ENCODE results near the gene CORIN. TPM values are rescaled to one million over a fixed set of nuclear protein-coding genes. Genes with fewer than 3 reads are reported as not detected.

Gene CORIN
- total RNA-seq, 1 donor from 2014 or later, result 53.9 TPM

DNA sequence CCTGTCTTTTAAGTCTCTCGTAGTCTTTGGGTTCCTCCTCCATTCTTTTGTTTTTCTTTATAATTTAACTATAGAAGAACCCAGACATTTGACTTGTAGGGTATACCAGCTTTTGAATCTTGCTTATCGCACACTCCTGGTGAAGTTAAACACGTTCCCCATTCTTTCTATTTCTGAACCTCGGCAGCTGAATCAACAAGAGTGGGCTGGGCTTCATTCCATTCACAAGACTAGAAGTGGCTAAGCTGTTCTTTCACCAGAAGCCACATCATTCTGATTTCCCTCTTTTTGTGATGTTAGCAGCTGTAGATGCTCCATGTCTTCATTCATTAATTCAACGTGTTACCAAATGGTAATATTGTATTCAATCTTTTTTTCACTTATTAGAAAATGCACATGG is 167.9 kb downstream of the CORIN start:
- DNase-seq (ENCODE audit: missing footprints) (no peak), ATAC-seq (no peak)
- intact Hi-C loops (cut with DNase I), result loop anchor here (5.0 to 10.0 kb wide), 2 partner anchors 262 to 415 kb away; no protein-coding TSS in a partner anchor

GRCh38 chr4:47668810-47669408 is 169.0 kb downstream of the CORIN start:
- ATAC-seq, result no peak
- DNase-seq (ENCODE audit: missing footprints), result no peak
- intact Hi-C loops (cut with DNase I), result loop anchor here (5.0 kb wide), 1 partner anchor 263 kb away; no protein-coding TSS in a partner anchor

GRCh38 chr4:47668256-47668655 is 169.6 kb downstream of the CORIN start:
- ATAC-seq, result no peak
- intact Hi-C loops (cut with DNase I), result loop anchor here (5.0 kb wide), 1 partner anchor 264 kb away; no protein-coding TSS in a partner anchor

DNA sequence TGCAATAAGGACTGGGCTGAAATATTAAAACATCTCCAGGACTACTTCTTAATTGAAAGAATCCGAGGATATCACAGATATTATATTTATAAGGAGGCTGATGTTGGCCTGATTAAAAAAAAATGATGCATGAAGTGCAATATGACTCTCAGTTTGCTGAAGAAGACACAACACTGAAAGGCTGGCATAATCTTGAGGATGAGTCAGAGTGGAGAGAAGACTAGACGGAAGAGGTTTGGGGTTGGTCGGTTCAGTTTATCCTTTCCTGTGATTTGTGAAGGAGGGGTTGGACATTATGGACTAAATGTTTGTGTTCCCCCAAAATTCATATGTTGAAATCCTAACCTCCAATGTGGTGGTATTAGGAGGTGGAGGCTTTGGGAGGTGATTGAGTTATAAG is 170.3 kb downstream of the CORIN start:
- intact Hi-C loops (cut with DNase I), result loop anchor here (5.0 kb wide), 1 partner anchor 265 kb away; no protein-coding TSS in a partner anchor
- ATAC-seq (no peak), DNase-seq (ENCODE audit: missing footprints) (no peak)

More at GRCh38 chr4:47668256-47668655, 169.6 kb downstream of the CORIN start:
- no peak for DNase-seq (ENCODE audit: missing footprints)

DNA sequence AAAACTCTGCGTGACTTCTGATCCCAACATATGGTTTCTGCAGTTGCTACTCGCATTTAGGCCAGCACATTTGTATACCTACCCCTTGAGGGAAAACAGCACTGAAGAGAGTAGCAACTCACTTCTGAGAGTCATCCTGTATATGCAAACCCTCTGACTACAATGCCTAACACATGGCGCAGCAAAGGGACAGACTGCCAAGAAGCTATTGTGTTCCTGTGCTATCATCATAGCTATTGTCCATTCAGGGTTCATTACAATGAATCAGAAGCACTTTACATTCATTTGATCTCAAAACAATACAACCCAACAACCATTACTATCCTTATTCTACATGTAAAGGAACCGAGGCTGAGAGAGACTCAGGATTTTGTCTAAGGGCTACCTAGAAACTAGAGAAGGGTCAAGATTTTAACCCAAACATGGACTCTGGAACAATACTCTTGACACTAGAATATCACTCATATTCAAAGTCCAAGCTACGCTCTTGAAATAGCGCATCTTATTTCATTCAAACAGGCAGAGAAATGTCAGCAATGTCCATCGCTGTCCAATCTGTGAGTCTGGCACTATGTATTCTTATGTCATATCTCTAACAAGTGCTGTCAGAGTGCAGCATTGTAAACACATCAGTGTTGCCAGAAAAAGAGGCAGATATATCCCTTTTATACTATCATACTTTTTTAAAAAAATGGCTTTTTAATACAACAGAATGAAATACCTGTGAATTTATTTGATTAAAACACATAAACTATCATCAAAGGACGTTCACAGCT is 173.6 kb downstream of the CORIN start:
- DNase-seq (ENCODE audit: missing footprints) (no peak), ATAC-seq (no peak)
- intact Hi-C loops (cut with DNase I), result no loop called here

GRCh38 chr4:47662975-47663374 is 174.9 kb downstream of the CORIN start:
- DNase-seq (ENCODE audit: missing footprints) (no peak), ATAC-seq (no peak)
- intact Hi-C loops (cut with DNase I), result no loop called here

DNA sequence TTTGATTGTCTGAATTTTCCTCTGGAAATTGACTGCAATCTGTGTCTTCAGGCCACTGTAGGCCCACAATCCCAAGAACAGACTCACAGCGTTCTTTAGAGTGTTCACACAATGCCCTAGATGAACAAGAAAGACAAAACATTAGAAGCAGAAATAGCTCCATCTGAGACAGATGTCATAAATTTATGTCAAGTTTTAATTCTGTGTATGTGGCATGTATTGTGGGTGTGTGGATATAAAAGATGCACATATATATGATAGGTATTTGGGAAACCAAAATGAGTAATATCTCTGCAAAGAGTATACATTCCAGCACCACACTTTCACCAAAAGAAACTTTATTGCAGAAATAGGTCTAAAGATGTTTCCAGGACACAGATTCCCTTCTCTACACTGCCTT is 176.1 kb downstream of the CORIN start:
- DNase-seq (ENCODE audit: missing footprints) (no peak), ATAC-seq (no peak)
- intact Hi-C loops (cut with DNase I), result no loop called here

DNA sequence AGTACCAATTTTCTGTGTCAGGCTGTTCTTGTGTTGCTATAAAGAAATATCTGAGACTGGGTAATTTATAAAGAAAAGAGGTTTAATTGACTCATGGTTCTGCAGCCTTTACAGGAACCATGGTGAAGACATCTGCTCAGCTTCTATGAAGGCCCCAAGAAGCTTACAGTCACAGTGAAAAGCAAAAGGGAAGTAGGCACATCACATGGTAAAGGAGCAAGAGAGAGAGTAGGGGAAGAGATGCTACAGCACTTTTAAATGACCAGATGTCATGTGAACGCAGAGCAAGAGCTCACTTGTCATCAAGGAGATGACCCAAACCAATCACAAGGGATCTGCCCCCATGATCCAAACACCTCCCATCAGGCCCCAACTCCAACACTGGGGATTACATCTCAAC is 178.5 kb downstream of the CORIN start:
- intact Hi-C loops (cut with DNase I), result no loop called here
- DNase-seq (ENCODE audit: missing footprints) (no peak), ATAC-seq (no peak)

DNA sequence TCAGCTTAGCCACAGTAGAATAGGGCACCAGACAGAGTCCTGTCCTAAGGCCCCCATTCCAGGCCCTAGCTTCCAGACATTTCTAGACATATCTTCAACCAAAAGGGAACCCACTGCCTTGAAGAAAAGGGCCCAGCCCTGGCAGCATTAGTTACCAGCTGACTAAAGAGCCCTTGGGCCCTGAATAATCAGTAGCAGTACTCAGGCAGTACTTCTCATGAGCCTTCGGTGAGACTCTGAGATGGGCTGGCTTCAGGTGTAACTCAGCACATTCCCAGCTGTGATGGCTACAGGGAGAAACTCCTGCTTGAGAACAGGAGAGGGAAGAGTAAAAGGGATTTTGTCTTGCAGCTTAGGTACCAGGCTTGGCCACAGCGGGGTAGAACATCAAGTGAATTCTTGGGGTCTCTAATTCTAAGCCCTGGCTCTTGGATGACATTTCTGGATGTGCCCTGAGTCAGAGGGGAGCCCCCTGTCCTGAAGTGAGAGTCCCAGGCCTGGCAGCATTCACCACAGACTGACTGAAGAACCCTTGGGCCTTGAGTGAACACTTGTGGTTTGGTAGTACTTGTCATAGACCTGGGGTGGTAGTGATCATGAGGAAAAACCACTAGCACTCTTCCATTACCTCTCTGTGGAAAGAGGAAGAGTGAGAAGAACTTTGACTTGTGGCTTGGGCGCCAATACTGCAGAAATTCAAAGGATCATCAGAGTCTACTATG is 182.7 kb downstream of the CORIN start:
- DNase-seq (ENCODE audit: missing footprints) (no peak), ATAC-seq (no peak)
- intact Hi-C loops (cut with DNase I), result no loop called here

GRCh38 chr4:47652092-47652491 is 185.8 kb downstream of the CORIN start:
- intact Hi-C loops (cut with DNase I), result no loop called here
- no peak for ATAC-seq

DNA sequence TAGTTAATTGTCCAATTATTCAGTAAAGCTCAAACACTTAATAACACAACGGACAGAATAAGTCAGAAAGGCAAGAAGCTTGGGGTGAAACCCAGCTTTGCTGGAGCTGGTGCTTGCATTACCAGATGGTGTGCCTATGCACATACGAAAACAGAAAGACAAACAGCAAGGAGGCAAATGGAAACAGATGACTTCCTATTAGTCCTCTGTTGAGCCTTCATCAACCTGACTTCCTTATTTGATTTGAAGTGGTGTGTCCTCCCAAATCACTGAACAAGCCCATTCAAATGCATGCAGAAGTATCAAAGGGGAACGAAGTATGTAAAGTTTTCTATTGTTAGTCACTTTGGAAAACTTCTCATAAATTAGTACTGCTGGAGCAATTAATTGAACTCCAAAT is 186.6 kb downstream of the CORIN start:
- DNase-seq (ENCODE audit: missing footprints), result no peak
- intact Hi-C loops (cut with DNase I), result no loop called here
- ATAC-seq, result no peak

More at GRCh38 chr4:47652092-47652491, 185.8 kb downstream of the CORIN start:
- no peak for DNase-seq (ENCODE audit: missing footprints)

- no peak for DNase-seq (ENCODE audit: missing footprints)
- ATAC-seq, result no peak
- intact Hi-C loops (cut with DNase I), result no loop called here
Observed at GRCh38 chr4:47650584-47651130, 187.2 kb downstream of the CORIN start.

- intact Hi-C loops (cut with DNase I), result no loop called here
- DNase-seq (ENCODE audit: missing footprints) (no peak), ATAC-seq (peak; percentile 68)
Observed at GRCh38 chr4:47647544-47647943, 190.3 kb downstream of the CORIN start.

DNA sequence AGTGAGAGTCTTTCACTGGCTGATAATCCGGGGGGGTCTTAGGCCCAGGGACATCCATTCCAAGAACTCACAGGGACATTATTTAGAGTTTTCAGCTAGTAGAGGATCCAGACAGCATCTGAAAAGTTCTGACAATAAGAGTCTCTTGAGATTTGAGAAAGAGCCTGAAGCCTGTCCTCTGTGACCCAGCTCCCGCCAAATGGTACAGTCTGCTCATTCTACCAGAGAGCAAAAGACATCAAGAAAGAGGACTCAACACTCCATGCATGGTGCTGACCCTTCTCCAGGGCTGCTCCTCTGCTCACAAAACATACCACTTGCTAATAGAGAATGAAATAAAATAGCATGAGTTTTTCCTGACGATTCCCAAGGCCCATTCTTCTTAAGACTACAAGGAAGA is 190.8 kb downstream of the CORIN start:
- DNase-seq (ENCODE audit: missing footprints) (peak; percentile 62), ATAC-seq (peak; percentile 73)

DNA sequence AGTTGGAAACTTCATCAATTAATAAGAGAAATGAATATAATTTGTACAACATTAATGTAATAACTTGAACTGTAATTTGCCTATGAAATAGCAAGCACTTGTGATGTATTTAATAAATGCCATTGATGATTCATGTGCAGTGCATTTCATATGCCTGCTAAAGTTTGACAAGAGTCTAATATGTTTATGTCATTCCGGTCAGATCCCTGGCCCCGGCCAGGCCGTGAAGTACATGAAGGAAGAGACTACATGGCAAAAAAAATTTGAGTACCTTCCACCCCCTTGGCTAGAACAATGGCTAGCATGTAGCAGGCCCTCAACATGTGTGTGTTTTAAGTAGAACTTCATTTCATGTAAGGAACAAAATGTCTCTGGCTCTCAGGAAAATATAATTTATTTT is 191.5 kb downstream of the CORIN start:
- no peak for ATAC-seq
- peak; percentile 60 for DNase-seq (ENCODE audit: missing footprints)
- intact Hi-C loops (cut with DNase I), result no loop called here

More for the DNA sequence above, 190.8 kb downstream of the CORIN start:
- intact Hi-C loops (cut with DNase I), result no loop called here

GRCh38 chr4:47643845-47644244 is 194.0 kb downstream of the CORIN start:
- ATAC-seq (no peak), DNase-seq (ENCODE audit: missing footprints) (no peak)
- intact Hi-C loops (cut with DNase I), result no loop called here

DNA sequence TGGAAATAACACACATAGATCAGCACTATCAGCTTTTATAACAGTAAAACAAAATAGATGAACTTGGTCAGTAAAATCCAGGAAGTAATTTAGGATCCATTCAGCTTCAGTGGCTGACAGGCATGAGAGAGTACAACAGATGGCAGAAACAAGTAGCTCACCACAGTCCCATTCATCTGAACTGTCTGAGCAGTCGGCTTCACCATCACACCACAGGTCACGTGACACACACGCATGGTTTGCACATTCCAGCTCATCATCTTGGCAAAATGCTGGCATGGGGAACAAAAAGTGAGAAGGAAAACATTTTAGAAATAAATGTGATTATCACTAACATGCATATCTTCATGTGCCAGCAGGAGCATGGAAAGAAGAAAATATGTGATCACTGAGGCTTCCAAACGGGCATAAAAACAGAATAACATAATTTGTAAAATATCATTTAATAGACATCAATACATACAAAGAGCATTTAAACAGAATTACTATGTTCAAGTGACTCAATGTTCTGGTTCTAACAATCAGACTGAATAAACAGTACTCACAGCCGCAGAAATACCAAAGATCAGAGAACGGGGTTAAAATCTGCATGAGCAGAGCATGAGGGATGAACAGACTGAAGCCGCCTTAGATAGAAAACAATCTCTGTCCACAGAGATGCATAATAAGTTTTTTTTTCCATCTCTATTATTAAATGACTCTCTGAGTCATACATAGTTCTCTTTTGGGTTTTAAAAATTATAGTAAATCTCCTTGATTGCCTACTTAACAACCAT is 194.7 kb downstream of the CORIN start:
- DNase-seq (ENCODE audit: missing footprints) (no peak), ATAC-seq (no peak)
- intact Hi-C loops (cut with DNase I), result no loop called here

DNA sequence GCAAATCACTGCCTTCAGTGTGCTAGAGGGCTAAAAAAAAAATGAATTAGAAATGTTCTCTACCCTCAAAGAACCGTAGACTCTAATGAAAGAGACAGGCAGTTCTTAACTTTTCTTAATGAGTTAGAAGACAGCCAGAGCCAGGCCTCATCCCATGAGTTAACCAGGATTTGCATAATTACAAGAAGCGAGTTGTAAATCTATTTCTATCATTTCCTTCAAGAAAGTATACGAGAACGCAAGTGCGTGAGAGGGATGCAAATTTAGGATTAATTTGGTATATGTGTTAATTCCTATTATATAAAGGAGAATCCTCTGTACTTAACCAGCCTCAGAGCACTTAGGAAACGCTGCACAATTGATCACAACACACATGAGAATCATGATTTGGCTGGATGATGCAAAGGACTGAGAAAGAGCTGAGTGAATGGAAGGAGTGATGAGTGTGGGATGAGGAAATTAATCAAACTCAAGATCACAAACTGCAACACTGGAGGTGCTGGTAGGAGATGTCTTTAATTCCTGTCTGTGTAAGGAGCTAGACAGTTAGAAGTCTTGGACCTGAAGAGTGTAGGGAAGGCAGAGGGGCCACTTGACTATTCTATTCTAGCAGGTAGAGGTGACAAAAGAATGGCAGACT is 195.6 kb downstream of the CORIN start:
- ATAC-seq (no peak), DNase-seq (ENCODE audit: missing footprints) (no peak)
- intact Hi-C loops (cut with DNase I), result no loop called here
